SK-N-SH (cell line): ENCODE data around the gene ZNF467. TPM values are rescaled to one million over a fixed set of nuclear protein-coding genes. Genes with fewer than 3 reads are reported as not detected.

Experiments
- CTCF ChIA-PET: fragments of 300-600, 350-600 bp; formaldehyde crosslinking; extraction: SDS; loops from one replicate; lab custom pipeline; 2021; lab: Yijun Ruan, JAX
- POLR2A ChIA-PET: fragments of 350-600 bp; sonication (Branson Sonifier 250); formaldehyde crosslinking; extraction: SDS; loops from one replicate; lab custom pipeline; 2020; ENCODE audit warnings: antibody characterized with exemption, inconsistent platforms; lab: Yijun Ruan, JAX
- DNase-seq: peaks from one replicate; pipeline ENCODE4 v3.0.0; 2012
- H2AFZ ChIP-seq: fragments of 200-600 bp; sonication (generic); 2 replicates; pipeline ENCODE4 v1.8.1; 2016; ENCODE audit warnings: antibody characterized with exemption, mild to moderate bottlenecking, low read depth
- H3F3A ChIP-seq: fragments of 200-600 bp; sonication (generic); replicated peaks from 2 replicates; pipeline ENCODE3; 2016; ENCODE audit warnings: antibody characterized with exemption, mild to moderate bottlenecking; ENCODE audit not compliant: insufficient read depth
- H3K27ac ChIP-seq, 2 experiments: fragments of 200-500 bp in 1 of 2; fragments of 200-600 bp in 1 of 2; sonication (Bioruptor generic) in 1 of 2; sonication (generic), shearing (Covaris generic) in 1 of 2; 2 replicates each; pipeline versions ENCODE4 v1.5.1 to v1.6.1; 2014 to 2016; ENCODE audit warnings: low read depth in 2 of 2, inconsistent platforms in 1 of 2, low read length in 1 of 2, mild to moderate bottlenecking in 1 of 2, mixed read lengths in 1 of 2
- H3K27me3 ChIP-seq: fragments of 200-600 bp; sonication (generic), shearing (Covaris generic); 2 replicates; pipeline ENCODE4 v1.6.1; 2016; ENCODE audit warnings: mixed run types; ENCODE audit not compliant: insufficient read depth
- H3K36me3 ChIP-seq, 2 experiments: fragments of 200-500 bp in 1 of 2; fragments of 200-600 bp in 1 of 2; sonication (Bioruptor generic) in 1 of 2; sonication (generic) in 1 of 2; replicated peaks in 1 of 2; 2 replicates each; pipeline versions ENCODE3 to v1.5.1; 2014 to 2016; ENCODE audit warnings: low read length in 1 of 2, mild to moderate bottlenecking in 1 of 2; ENCODE audit not compliant: insufficient read depth in 2 of 2, control insufficient read depth in 1 of 2
- H3K4me1 ChIP-seq, 2 experiments: fragments of 200-500 bp in 1 of 2; fragments of 200-600 bp in 1 of 2; sonication (Bioruptor generic) in 1 of 2; sonication (generic), shearing (Covaris generic) in 1 of 2; 2 replicates each; pipeline versions ENCODE4 v1.5.1 to v1.6.1; 2014 to 2016; ENCODE audit warnings: low read depth in 1 of 2, low read length in 1 of 2, mixed run types in 1 of 2; ENCODE audit not compliant: insufficient read depth in 2 of 2, control insufficient read depth in 1 of 2
- H3K4me2 ChIP-seq: fragments of 200-600 bp; sonication (generic), shearing (Covaris generic); 2 replicates; pipeline ENCODE4 v1.6.1; 2017; ENCODE audit warnings: mixed run types
- H3K4me3 ChIP-seq, 2 experiments: fragments of 200-500 bp in 1 of 2; fragments of 200-600 bp in 1 of 2; sonication (Bioruptor generic) in 1 of 2; sonication (generic), shearing (Covaris generic) in 1 of 2; 2 replicates each; pipeline versions ENCODE4 v1.5.1 to v1.8.1; 2014 to 2016; ENCODE audit warnings: low read depth in 2 of 2, inconsistent platforms in 1 of 2, low read length in 1 of 2, mild to moderate bottlenecking in 1 of 2, mixed read lengths in 1 of 2, moderate library complexity in 1 of 2
- H3K79me2 ChIP-seq: fragments of 200-600 bp; sonication (generic); 2 replicates; pipeline ENCODE4 v1.8.1; 2017; ENCODE audit warnings: mild to moderate bottlenecking; ENCODE audit not compliant: insufficient read depth
- H3K9ac ChIP-seq: fragments of 200-600 bp; sonication (generic); 2 replicates; pipeline ENCODE4 v1.6.1; 2017; ENCODE audit warnings: mixed run types
- H3K9me2 ChIP-seq: fragments of 200-600 bp; sonication (generic); 2 replicates; pipeline ENCODE4 v1.6.1; 2017; ENCODE audit warnings: mixed run types
- H3K9me3 ChIP-seq: fragments of 200-600 bp; sonication (generic); 2 replicates; pipeline ENCODE4 v1.6.1; 2017; ENCODE audit warnings: mixed run types, mild to moderate bottlenecking, moderate library complexity
- H4K20me1 ChIP-seq: fragments of 200-600 bp; sonication (generic); 2 replicates; pipeline ENCODE4 v1.6.1; 2017; ENCODE audit warnings: mild to moderate bottlenecking, mixed run types; ENCODE audit not compliant: insufficient read depth
- ELF1 ChIP-seq: IDR thresholded peaks from 2 replicates; pipeline ENCODE4 v1.4.0; 2012
- EZH2phosphoT487 ChIP-seq: fragments of 200-600 bp; sonication (generic); IDR thresholded peaks from 2 replicates; pipeline ENCODE4 v1.6.1; 2017; ENCODE audit warnings: low read depth, mixed run types, mild to moderate bottlenecking, antibody characterized with exemption, moderate library complexity, borderline replicate concordance
- FOXJ3 ChIP-seq: sonication (generic); formaldehyde crosslinking; IDR thresholded peaks from 2 replicates; pipeline ENCODE4 v1.5.1; 2020; ENCODE audit warnings: mild to moderate bottlenecking, missing genetic modification reagents
- FOXM1 ChIP-seq: IDR thresholded peaks from 2 replicates; pipeline ENCODE4 v1.4.0; 2012; ENCODE audit warnings: low read depth, mild to moderate bottlenecking
- GABPA ChIP-seq: IDR thresholded peaks from 2 replicates; pipeline ENCODE4 v1.4.0; 2012; ENCODE audit warnings: low read depth, mild to moderate bottlenecking
- GATA2 ChIP-seq: sonication (generic); formaldehyde crosslinking; IDR thresholded peaks from 2 replicates; pipeline ENCODE4 v1.5.0; 2020; ENCODE audit warnings: mild to moderate bottlenecking, missing genetic modification reagents
- JUND ChIP-seq: IDR thresholded peaks from 2 replicates; pipeline ENCODE4 v1.4.0; 2012
- MEF2A ChIP-seq: IDR thresholded peaks from 2 replicates; pipeline ENCODE4 v1.4.0; 2012; ENCODE audit warnings: low read depth, borderline replicate concordance
- MXI1 ChIP-seq: IDR thresholded peaks from 2 replicates; pipeline ENCODE4 v1.6.1; 2012; ENCODE audit warnings: mild to moderate bottlenecking, low read depth, low read length, improper control_type of control experiment
- NFIC ChIP-seq: IDR thresholded peaks from 2 replicates; pipeline ENCODE4 v1.4.0; 2012; ENCODE audit warnings: borderline replicate concordance
- NRF1 ChIP-seq: IDR thresholded peaks from 2 replicates; pipeline ENCODE4 v1.6.1; 2012; ENCODE audit warnings: low read depth, mild to moderate bottlenecking, low read length
- POLR2AphosphoS5 ChIP-seq: IDR thresholded peaks from 2 replicates; pipeline ENCODE4 v1.6.1; 2012; ENCODE audit warnings: low read depth, low read length
- RAD21 ChIP-seq: IDR thresholded peaks from 2 replicates; pipeline ENCODE4 v1.6.1; 2012; ENCODE audit warnings: mild to moderate bottlenecking, low read length
- RCOR1 ChIP-seq: fragments of 150-350 bp; IDR thresholded peaks from 2 replicates; pipeline ENCODE4 v1.6.1; 2017; ENCODE audit warnings: antibody characterized with exemption, low read length
- REST ChIP-seq: IDR thresholded peaks from 2 replicates; pipeline ENCODE4 v1.6.1; 2012; ENCODE audit warnings: mild to moderate bottlenecking, low read depth, low read length, moderate library complexity
- SMC3 ChIP-seq: IDR thresholded peaks from 2 replicates; pipeline ENCODE4 v1.6.1; 2012; ENCODE audit warnings: low read depth, low read length, improper control_type of control experiment
- TAF1 ChIP-seq: IDR thresholded peaks from 2 replicates; pipeline ENCODE4 v1.6.1; 2012; ENCODE audit warnings: low read depth, mild to moderate bottlenecking, low read length, moderate library complexity, borderline replicate concordance
- TEAD4 ChIP-seq: IDR thresholded peaks from 2 replicates; pipeline ENCODE4 v1.4.0; 2012; ENCODE audit warnings: mild to moderate bottlenecking, borderline replicate concordance; ENCODE audit not compliant: insufficient read depth
- WGBS: methylation state at CpG from one replicate; pipeline ENCODE4 v1.1.6; 2017; ENCODE audit warnings: low lambda C conversion rate; 5-methylcytosine and 5-hydroxymethylcytosine counted together
- polyA plus RNA-seq, 3 experiments: library from polyadenylated mRNA; depleted of rRNA; stranded (reverse); fragments of >200 nt; gene quantifications; 2 replicates each; pipeline ENCODE4 v1.2.3, GENCODE V29; 2012
- TF ChIP-seq, protein P1 (sequence below): IDR thresholded peaks from 2 replicates; pipeline ENCODE4 v1.4.0; 2012; ENCODE audit warnings: low read depth
- TF ChIP-seq, protein P2 (sequence below): fragments of 150-350 bp; IDR thresholded peaks from 2 replicates; pipeline ENCODE4 v1.6.1; 2017; ENCODE audit warnings: antibody characterized with exemption, low read length, low read depth, borderline replicate concordance

Gene ZNF467
- polyA plus RNA-seq, 1 of the 3 experiments (the other 2 are of a cell fraction): 4.1 TPM

GRCh38 chr7:149795126-149795525 is 21.7 kb upstream of the ZNF467 start:
- Histone ChIP-seq H3K27me3 (peaks cover 24% of the 10 kb centered on the region), H3K79me2 (no peaks in the 10 kb centered on the region), H3F3A (no peaks in the 10 kb centered on the region), H3K4me2 (no peak overlapping the region), H3K9me3 (no peaks in the 10 kb centered on the region), H2AFZ (no peak overlapping the region), H3K9me2 (no peaks in the 10 kb centered on the region), H4K20me1 (no peaks in the 10 kb centered on the region), H3K36me3 (no peaks in the 10 kb centered on the region), H3K9ac (no peak overlapping the region), H3K27ac (no peak overlapping the region), H3K4me3 (no peak overlapping the region), H3K4me1 (peaks cover 0 to 4% of the 10 kb centered on the region in 2 experiments; a peak in 1 of 4 replicates)
- DNase-seq: no peak
- TF ChIP-seq, protein P1, sequence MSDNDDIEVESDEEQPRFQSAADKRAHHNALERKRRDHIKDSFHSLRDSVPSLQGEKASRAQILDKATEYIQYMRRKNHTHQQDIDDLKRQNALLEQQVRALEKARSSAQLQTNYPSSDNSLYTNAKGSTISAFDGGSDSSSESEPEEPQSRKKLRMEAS: no peak
- TF ChIP-seq EZH2phosphoT487 (no peak), FOXJ3 (CRISPR knock-in tag) (no peak), RCOR1 (no peak), POLR2AphosphoS5 (no peak), TEAD4 (no peak), GATA2 (CRISPR knock-in tag) (no peak), JUND (no peak), GABPA (no peak), MEF2A (no peak), RAD21 (no peak), NFIC (no peak), FOXM1 (no peak), TAF1 (no peak), REST (no peak), ELF1 (no peak), SMC3 (no peak), MXI1 (no peak), NRF1 (no peak)
- TF ChIP-seq, protein P2, sequence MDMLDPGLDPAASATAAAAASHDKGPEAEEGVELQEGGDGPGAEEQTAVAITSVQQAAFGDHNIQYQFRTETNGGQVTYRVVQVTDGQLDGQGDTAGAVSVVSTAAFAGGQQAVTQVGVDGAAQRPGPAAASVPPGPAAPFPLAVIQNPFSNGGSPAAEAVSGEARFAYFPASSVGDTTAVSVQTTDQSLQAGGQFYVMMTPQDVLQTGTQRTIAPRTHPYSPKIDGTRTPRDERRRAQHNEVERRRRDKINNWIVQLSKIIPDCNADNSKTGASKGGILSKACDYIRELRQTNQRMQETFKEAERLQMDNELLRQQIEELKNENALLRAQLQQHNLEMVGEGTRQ: no peak
- ChIA-PET POLR2A (no interaction called here), CTCF (interaction anchor here (1.4 to 16.9 kb wide), 3 partner anchors 10 to 133 kb away, joined by 5 to 189 read pairs (median 6); no protein-coding TSS in a partner anchor)
- WGBS: 44% methylated on average over 7 of the region's 10 CpGs
